SJSA1 (cell line): ENCODE measurements around the gene MIAT. TPM values are rescaled to one million over a fixed set of nuclear protein-coding genes. Genes with fewer than 3 reads are reported as not detected.

ENCODE experiments used
- DNase-seq, 2 experiments: peaks; one replicate each; pipeline ENCODE4 v3.0.0-alpha.2; 2015 to 2020; ENCODE audit warnings: low spot score in 2 of 2, low read depth in 1 of 2
- H3K27ac ChIP-seq: fragments of 250-450 bp; sonication (Bioruptor Pico); 2 replicates; pipeline ENCODE4 v1.5.1; 2020; ENCODE audit warnings: mild to moderate bottlenecking, moderate library complexity
- H3K27me3 ChIP-seq: fragments of 250-450 bp; sonication (Bioruptor Pico); replicated peaks from 2 replicates; pipeline ENCODE4 v1.5.1; 2020; ENCODE audit warnings: mild to moderate bottlenecking, moderate library complexity
- H3K36me3 ChIP-seq: fragments of 250-450 bp; sonication (Bioruptor Pico); 2 replicates; pipeline ENCODE4 v1.5.1; 2020; ENCODE audit warnings: mild to moderate bottlenecking
- H3K4me1 ChIP-seq: fragments of 250-450 bp; sonication (Bioruptor Pico); replicated peaks from 2 replicates; pipeline ENCODE4 v1.6.1; 2021; ENCODE audit warnings: mild to moderate bottlenecking
- H3K4me3 ChIP-seq: fragments of 250-450 bp; sonication (Bioruptor Pico); 2 replicates; pipeline ENCODE4 v1.5.1; 2020; ENCODE audit warnings: mild to moderate bottlenecking
- H3K9me3 ChIP-seq: fragments of 250-450 bp; sonication (Bioruptor Pico); replicated peaks from 2 replicates; pipeline ENCODE4 v1.5.1; 2020; ENCODE audit warnings: mild to moderate bottlenecking
- total RNA-seq: library from RNA; depleted of rRNA; stranded (reverse); fragments of >200 nt; shearing (Covaris generic); gene quantifications from 2 replicates; pipeline ENCODE4 v1.2.3, GENCODE V29; 2014

The MIAT gene
- total RNA-seq, 1 experiment from 2014 or later: 0.11 TPM

GRCh38 chr22:26669060-26669481 is 11.7 kb downstream of the MIAT start:
- H3K27ac ChIP-seq: no peak overlapping the region
- peak in 1 of 2 experiments; percentile 53 for DNase-seq
- H3K36me3 ChIP-seq: no peaks in the 10 kb centered on the region
- H3K9me3 ChIP-seq: no peaks in the 10 kb centered on the region
- H3K4me3 ChIP-seq: no peak overlapping the region
- no peaks in the 10 kb centered on the region for H3K27me3 ChIP-seq
- H3K4me1 ChIP-seq: peaks cover 26% of the 10 kb centered on the region

GRCh38 chr22:26670459-26670858 is 13.1 kb downstream of the MIAT start:
- no peaks in the 10 kb centered on the region for H3K36me3 ChIP-seq
- no peaks in the 10 kb centered on the region for H3K27me3 ChIP-seq
- no peak for DNase-seq
- peaks cover 26% of the 10 kb centered on the region for H3K4me1 ChIP-seq
- no peak overlapping the region for H3K4me3 ChIP-seq
- no peaks in the 10 kb centered on the region for H3K9me3 ChIP-seq
- no peak overlapping the region for H3K27ac ChIP-seq

DNA sequence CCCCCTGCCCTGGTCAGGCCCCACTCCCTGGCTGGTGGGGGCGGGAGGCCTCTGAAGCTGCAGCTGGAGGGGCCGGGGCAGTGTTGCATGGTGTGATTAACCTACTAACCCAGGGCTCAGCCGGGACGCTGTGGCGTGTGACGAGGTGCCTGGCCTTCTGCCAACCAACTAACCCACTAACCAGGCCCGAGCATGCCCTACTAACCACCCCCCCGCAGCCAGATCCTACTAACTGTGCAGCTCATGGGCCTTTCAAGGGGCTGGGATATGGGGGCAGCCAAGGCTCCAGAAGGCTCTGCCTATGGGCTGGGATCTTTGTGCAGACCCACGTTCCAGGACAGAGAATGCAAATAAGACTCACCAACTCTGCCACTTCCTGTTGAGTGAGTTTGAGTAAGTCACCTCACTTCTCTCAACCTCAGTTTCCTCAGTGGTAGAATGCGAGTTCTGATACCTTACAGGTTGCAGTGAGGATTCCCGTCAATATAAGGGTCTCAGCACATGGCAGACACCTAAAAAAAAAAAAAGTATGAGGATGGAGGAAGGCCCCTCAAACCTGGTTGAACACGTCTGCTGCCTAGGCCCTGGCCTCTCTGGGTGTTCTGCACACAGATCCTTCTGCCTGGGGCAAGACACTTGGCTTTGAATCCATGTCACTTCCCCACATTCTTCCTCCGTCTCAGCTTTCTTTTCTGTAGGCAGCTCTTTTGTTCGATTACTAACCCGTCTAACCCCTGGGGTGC is 14.1 kb downstream of the MIAT start:
- Histone ChIP-seq H3K27ac (peak overlapping the region; percentile 97; the same call in 1 of the 2 replicates), H3K4me1 (peaks cover 18% of the 10 kb centered on the region), H3K9me3 (no peaks in the 10 kb centered on the region), H3K36me3 (no peaks in the 10 kb centered on the region), H3K27me3 (no peaks in the 10 kb centered on the region), H3K4me3 (no peak overlapping the region)
- no peak for DNase-seq

DNA sequence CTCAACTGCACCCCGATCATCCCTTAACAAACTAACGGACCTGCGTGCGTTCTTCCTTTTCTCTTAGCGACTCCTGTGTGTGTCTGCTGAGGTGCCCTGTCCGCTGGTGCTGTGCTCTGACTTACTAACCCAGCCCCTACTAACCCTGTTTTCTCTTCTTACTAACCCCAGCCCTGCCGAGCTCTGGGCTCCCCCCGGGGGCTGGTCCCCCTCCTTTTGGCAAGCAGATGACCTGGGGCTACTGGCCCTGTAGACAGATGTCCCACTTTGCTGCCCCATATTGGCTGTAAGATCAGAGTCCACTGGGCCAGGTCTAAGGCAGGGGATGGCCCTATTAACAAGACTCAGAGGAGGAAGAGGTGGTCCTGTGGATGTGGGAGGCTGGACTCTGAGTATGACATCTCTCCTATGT is 14.7 kb downstream of the MIAT start:
- Histone ChIP-seq H3K36me3 (no peaks in the 10 kb centered on the region), H3K27me3 (no peaks in the 10 kb centered on the region), H3K9me3 (no peaks in the 10 kb centered on the region), H3K27ac (peak overlapping the region; percentile 97), H3K4me3 (peak overlapping the region; percentile 55), H3K4me1 (peaks cover 18% of the 10 kb centered on the region)
- DNase-seq: no peak

DNA sequence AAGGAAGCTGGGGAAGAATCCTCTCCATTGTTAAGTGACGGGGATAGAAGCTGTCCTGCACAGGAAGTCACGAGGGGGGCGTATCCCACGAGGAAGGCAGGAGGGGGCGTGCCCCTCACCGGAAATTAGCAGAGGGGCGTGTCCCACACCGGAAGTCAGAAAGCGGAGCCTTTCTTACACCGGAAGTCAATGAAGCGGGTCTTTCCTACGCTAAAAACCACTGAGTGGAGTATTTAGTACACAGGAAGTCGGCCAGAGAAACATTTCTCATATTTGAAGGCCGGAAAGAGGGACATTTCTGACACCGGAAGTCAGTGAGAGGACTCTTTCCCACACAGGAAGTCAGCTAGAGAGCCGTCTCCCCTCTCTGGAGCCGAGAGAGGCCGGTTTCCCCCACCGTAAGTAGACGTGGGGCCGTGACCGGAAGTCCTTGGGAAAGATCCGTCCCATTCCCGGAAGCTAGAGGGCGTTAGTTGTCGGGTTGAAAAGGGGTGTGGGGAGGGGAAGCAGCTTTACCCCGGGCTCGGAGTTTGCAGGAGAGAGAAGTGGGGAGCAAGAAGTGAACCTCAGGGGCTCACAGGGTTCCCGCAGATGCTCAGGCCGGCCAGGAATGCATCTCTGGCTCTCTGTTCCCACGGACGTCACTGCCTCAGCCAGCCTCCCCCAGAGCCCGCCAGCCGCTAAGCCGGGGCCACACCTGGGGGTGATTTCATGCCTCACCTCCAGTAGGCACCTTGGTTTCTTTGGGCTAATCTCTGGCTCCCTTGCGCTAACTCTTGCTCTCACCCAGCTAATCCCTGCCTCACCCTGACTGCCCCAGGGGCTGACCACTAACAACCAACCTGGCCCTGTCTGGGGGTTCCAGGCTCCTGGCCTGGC is 15.4 kb downstream of the MIAT start:
- Histone ChIP-seq H3K36me3 (no peaks in the 10 kb centered on the region), H3K9me3 (no peaks in the 10 kb centered on the region), H3K4me3 (peak overlapping the region; percentile 55), H3K4me1 (peaks cover 18% of the 10 kb centered on the region), H3K27me3 (no peaks in the 10 kb centered on the region), H3K27ac (peak overlapping the region; percentile 97)
- DNase-seq: peak; percentile 95 to 99

GRCh38 chr22:26673486-26673885 is 16.1 kb downstream of the MIAT start:
- Histone ChIP-seq H3K4me1 (peaks cover 18% of the 10 kb centered on the region), H3K4me3 (peak overlapping the region; percentile 55), H3K36me3 (no peaks in the 10 kb centered on the region), H3K9me3 (no peaks in the 10 kb centered on the region), H3K27ac (peak overlapping the region; percentile 97), H3K27me3 (no peaks in the 10 kb centered on the region)
- no peak for DNase-seq

- Histone ChIP-seq H3K4me1 (peaks cover 23% of the 10 kb centered on the region), H3K36me3 (no peaks in the 10 kb centered on the region), H3K4me3 (no peak overlapping the region), H3K9me3 (no peaks in the 10 kb centered on the region), H3K27me3 (no peaks in the 10 kb centered on the region), H3K27ac (peak overlapping the region; percentile 97; the same call in 1 of the 2 replicates)
- no peak for DNase-seq
These were observed 17.1 kb downstream of the MIAT start for GRCh38 chr22:26674211-26675190.

- no peak overlapping the region for H3K27ac ChIP-seq
- no peak overlapping the region for H3K4me3 ChIP-seq
- peaks cover 36% of the 10 kb centered on the region for H3K4me1 ChIP-seq
- no peaks in the 10 kb centered on the region for H3K27me3 ChIP-seq
- no peak for DNase-seq
- peaks cover 5% of the 10 kb centered on the region for H3K36me3 ChIP-seq
- no peaks in the 10 kb centered on the region for H3K9me3 ChIP-seq
These were observed 18.4 kb downstream of the MIAT start for GRCh38 chr22:26675687-26676268.

- Histone ChIP-seq H3K9me3 (peaks cover 3% of the 10 kb centered on the region), H3K27ac (no peak overlapping the region), H3K27me3 (no peaks in the 10 kb centered on the region), H3K36me3 (peaks cover 11% of the 10 kb centered on the region), H3K4me1 (peaks cover 46% of the 10 kb centered on the region), H3K4me3 (no peak overlapping the region)
- DNase-seq: no peak
These were observed 19.8 kb downstream of the MIAT start for GRCh38 chr22:26677217-26677616.

DNA sequence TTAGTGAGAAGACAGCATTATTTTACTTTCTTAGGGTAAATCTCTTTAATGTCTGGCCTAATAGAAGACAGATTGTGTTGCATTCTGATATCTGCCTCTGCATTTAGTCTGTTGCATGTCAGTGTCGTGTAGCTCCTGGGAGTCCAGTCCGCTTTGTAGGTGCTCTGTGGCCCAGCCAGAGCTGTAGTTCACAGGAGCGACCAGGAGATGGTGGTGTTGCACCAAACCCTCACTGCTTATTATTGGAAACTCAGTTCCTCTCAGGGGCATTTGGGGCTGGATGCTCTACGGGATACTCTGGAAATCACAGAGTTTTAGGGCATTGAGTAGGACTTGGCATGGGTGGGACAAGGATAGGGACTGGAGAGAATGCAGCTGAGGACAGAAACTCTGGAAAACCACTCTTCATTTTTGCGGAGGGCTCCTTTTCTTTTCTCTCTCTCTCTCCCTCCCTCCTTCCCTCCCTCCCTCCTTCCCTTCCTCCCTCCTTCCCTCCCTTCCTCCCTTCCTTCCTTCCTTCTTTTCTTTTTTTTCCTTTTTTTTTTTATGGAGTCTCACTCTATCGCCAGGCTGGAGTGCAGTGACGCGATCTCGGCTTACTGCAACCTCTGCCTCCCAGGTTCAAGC is 21.7 kb downstream of the MIAT start:
- Histone ChIP-seq H3K4me3 (no peak overlapping the region), H3K27ac (no peak overlapping the region), H3K27me3 (no peaks in the 10 kb centered on the region), H3K9me3 (peaks cover 5% of the 10 kb centered on the region), H3K36me3 (peaks cover 14% of the 10 kb centered on the region), H3K4me1 (peaks cover 37% of the 10 kb centered on the region)
- peak; percentile 75 to 80 for DNase-seq

GRCh38 chr22:26680485-26680884 is 23.1 kb downstream of the MIAT start:
- H3K27ac ChIP-seq: no peak overlapping the region

GRCh38 chr22:26681395-26681821 is 24.0 kb downstream of the MIAT start:
- peaks cover 34% of the 10 kb centered on the region for H3K4me1 ChIP-seq
- no peaks in the 10 kb centered on the region for H3K27me3 ChIP-seq
- peaks cover 14% of the 10 kb centered on the region for H3K36me3 ChIP-seq
- peaks cover 5% of the 10 kb centered on the region for H3K9me3 ChIP-seq
- peak overlapping the region; percentile 96 for H3K27ac ChIP-seq
- DNase-seq: peak; percentile 93 to 97
- H3K4me3 ChIP-seq: no peak overlapping the region

More at GRCh38 chr22:26680485-26680884, 23.1 kb downstream of the MIAT start:
- peaks cover 5% of the 10 kb centered on the region for H3K9me3 ChIP-seq
- no peak overlapping the region for H3K4me3 ChIP-seq
- peaks cover 14% of the 10 kb centered on the region for H3K36me3 ChIP-seq
- DNase-seq: no peak
- peaks cover 34% of the 10 kb centered on the region for H3K4me1 ChIP-seq
- H3K27me3 ChIP-seq: no peaks in the 10 kb centered on the region
